H9 (cell line): Measurements from ENCODE around the gene MAPK6. TPM values are rescaled to one million over a fixed set of nuclear protein-coding genes. Genes with fewer than 3 reads are reported as not detected.

Experiments used
- DNase-seq: peaks from one replicate; pipeline ENCODE4 v3.0.0-alpha.2; 2017
- H2AFZ ChIP-seq: one replicate; pipeline ENCODE4 v1.6.1; 2013; ENCODE audit warnings: mild to moderate bottlenecking, low read length, control low read depth, moderate library complexity
- H2AK5ac ChIP-seq: 2 replicates; pipeline ENCODE4 v1.6.1; 2013; ENCODE audit warnings: low read length, control low read depth, mixed read lengths; ENCODE audit not compliant: insufficient read length
- H2BK120ac ChIP-seq: one replicate; pipeline ENCODE4 v1.6.1; 2013; ENCODE audit warnings: low read depth, mild to moderate bottlenecking, low read length, control low read depth, inconsistent platforms; ENCODE audit not compliant: poor library complexity, severe bottlenecking
- H2BK12ac ChIP-seq: 2 replicates; pipeline ENCODE4 v1.6.1; 2013; ENCODE audit warnings: low read length, control low read depth, mixed read lengths, low read depth; ENCODE audit not compliant: insufficient read length
- H2BK15ac ChIP-seq: 2 replicates; pipeline ENCODE4 v1.6.1; 2013; ENCODE audit warnings: low read depth, low read length, control low read depth
- H2BK20ac ChIP-seq: one replicate; pipeline ENCODE4 v1.6.1; 2013; ENCODE audit warnings: low read depth, mild to moderate bottlenecking, low read length, control low read depth, inconsistent platforms; ENCODE audit not compliant: poor library complexity, severe bottlenecking
- H2BK5ac ChIP-seq: 2 replicates; pipeline ENCODE4 v1.6.1; 2013; ENCODE audit warnings: low read length, control low read depth, mixed read lengths; ENCODE audit not compliant: insufficient read length
- H3K14ac ChIP-seq: 2 replicates; pipeline ENCODE4 v1.6.1; 2013; ENCODE audit warnings: low read length, control low read depth; ENCODE audit not compliant: insufficient read depth
- H3K18ac ChIP-seq: 2 replicates; pipeline ENCODE4 v1.6.1; 2013; ENCODE audit warnings: low read depth, mild to moderate bottlenecking, mixed read lengths, low read length, control low read depth; ENCODE audit not compliant: insufficient read length
- H3K23ac ChIP-seq: 2 replicates; pipeline ENCODE4 v1.6.1; 2013; ENCODE audit warnings: low read length, control low read depth, mixed read lengths, low read depth; ENCODE audit not compliant: insufficient read length
- H3K23me2 ChIP-seq: 2 replicates; pipeline ENCODE4 v1.6.1; 2013; ENCODE audit warnings: low read depth, mild to moderate bottlenecking, mixed read lengths, low read length, control low read depth; ENCODE audit not compliant: insufficient read length, poor library complexity, severe bottlenecking
- H3K27ac ChIP-seq: 2 replicates; pipeline ENCODE4 v1.5.1; 2013; ENCODE audit warnings: low read length, control low read depth, mixed read lengths, low read depth; ENCODE audit not compliant: insufficient read length
- H3K27me3 ChIP-seq: 2 replicates; pipeline ENCODE4 v1.6.1; 2013; ENCODE audit warnings: low read length, control low read depth, inconsistent platforms; ENCODE audit not compliant: insufficient read depth
- H3K4ac ChIP-seq: 2 replicates; pipeline ENCODE4 v1.6.1; 2013; ENCODE audit warnings: low read depth, mild to moderate bottlenecking, control low read depth, inconsistent platforms, low read length, moderate library complexity
- H3K4me1 ChIP-seq: 2 replicates; pipeline ENCODE4 v1.6.1; 2013; ENCODE audit warnings: low read length, control low read depth, inconsistent platforms; ENCODE audit not compliant: insufficient read depth
- H3K4me2 ChIP-seq: 2 replicates; pipeline ENCODE4 v1.6.1; 2013; ENCODE audit warnings: low read length, control low read depth, mixed read lengths; ENCODE audit not compliant: insufficient read length, insufficient read depth
- H3K56ac ChIP-seq: 2 replicates; pipeline ENCODE4 v1.6.1; 2013; ENCODE audit warnings: low read depth, mild to moderate bottlenecking, mixed read lengths, low read length, control low read depth; ENCODE audit not compliant: insufficient read length
- H3K79me1 ChIP-seq: 2 replicates; pipeline ENCODE4 v1.6.1; 2013; ENCODE audit warnings: low read depth, mild to moderate bottlenecking, moderate library complexity, low read length, control low read depth, inconsistent platforms; ENCODE audit not compliant: insufficient read depth, poor library complexity, severe bottlenecking
- H3K79me2 ChIP-seq: 2 replicates; pipeline ENCODE4 v1.6.1; 2013; ENCODE audit warnings: low read length, control low read depth, inconsistent platforms; ENCODE audit not compliant: insufficient read depth
- H3K9ac ChIP-seq: 2 replicates; pipeline ENCODE4 v1.6.1; 2013; ENCODE audit warnings: low read length, control low read depth, mixed read lengths; ENCODE audit not compliant: insufficient read length; ENCODE audit errors: extremely low read depth
- H3K9me3 ChIP-seq: one replicate; pipeline ENCODE4 v1.6.1; 2013; ENCODE audit warnings: low read depth, low read length, inconsistent platforms; ENCODE audit not compliant: control insufficient read depth
- H3T11ph ChIP-seq: one replicate; pipeline ENCODE4 v1.6.1; 2013; ENCODE audit warnings: mild to moderate bottlenecking, low read length, control low read depth, inconsistent platforms
- H4K20me1 ChIP-seq: one replicate; pipeline ENCODE4 v1.6.1; 2013; ENCODE audit not compliant: control insufficient read depth, insufficient read length, insufficient read depth
- H4K5ac ChIP-seq: 2 replicates; pipeline ENCODE4 v1.6.1; 2013; ENCODE audit warnings: low read depth, mild to moderate bottlenecking, mixed read lengths, low read length, control low read depth; ENCODE audit not compliant: insufficient read length
- H4K8ac ChIP-seq: replicated peaks from 2 replicates; pipeline ENCODE4 v1.6.1; 2013; ENCODE audit warnings: low read length, control low read depth, mixed read lengths, low read depth; ENCODE audit not compliant: insufficient read length
- H4K91ac ChIP-seq: 2 replicates; pipeline ENCODE4 v1.6.1; 2013; ENCODE audit warnings: low read depth, mild to moderate bottlenecking, moderate library complexity, mixed read lengths, low read length, control low read depth; ENCODE audit not compliant: insufficient read length
- H3K27ac Mint-ChIP-seq, 3 experiments: 2 replicates in 2 of 3; 3 replicates in 1 of 3; pipeline ENCODE4 v1.8.0; 2020 to 2021; ENCODE audit warnings: mixed read lengths in 3 of 3, mild to moderate bottlenecking in 1 of 3, moderate library complexity in 1 of 3
- H3K27me3 Mint-ChIP-seq: 2 replicates; pipeline ENCODE4 v1.8.0; 2021; ENCODE audit warnings: low read depth, mild to moderate bottlenecking, moderate library complexity, mixed read lengths
- H3K36me3 Mint-ChIP-seq, 3 experiments: 2 replicates in 2 of 3; 3 replicates in 1 of 3; pipeline ENCODE4 v1.8.0; 2020 to 2021; ENCODE audit warnings: low read depth in 3 of 3, mixed read lengths in 3 of 3; ENCODE audit not compliant: insufficient read depth in 1 of 3
- H3K4me1 Mint-ChIP-seq, 2 experiments: 2 replicates each; pipeline ENCODE4 v1.8.0; 2020; ENCODE audit warnings: mixed read lengths in 2 of 2
- H3K4me3 Mint-ChIP-seq, 2 experiments: 2 replicates in 1 of 2; 3 replicates in 1 of 2; pipeline ENCODE4 v1.8.0; 2020 to 2021; ENCODE audit warnings: mild to moderate bottlenecking in 2 of 2, mixed read lengths in 2 of 2, moderate library complexity in 1 of 2
- H3K9me3 Mint-ChIP-seq, 2 experiments: 2 replicates in 1 of 2; 3 replicates in 1 of 2; pipeline ENCODE4 v1.8.0; 2020; ENCODE audit warnings: mild to moderate bottlenecking in 2 of 2, mixed read lengths in 2 of 2, moderate library complexity in 1 of 2
- CTCF ChIP-seq: fragments of 200-600 bp; sonication (generic); conservative IDR thresholded peaks from 3 replicates; pipeline ENCODE4 v1.8.0; 2021; ENCODE audit warnings: antibody characterized with exemption, mild to moderate bottlenecking
- WGBS: extraction: QIAGEN DNeasy Blood & Tissue Kit; methylation state at CpG from one replicate; pipeline ENCODE4 v1.1.7; 2013; ENCODE audit warnings: missing lambda C conversion rate, low lambda C conversion rate, mixed read lengths; ENCODE audit not compliant: insufficient read length; ENCODE audit errors: extremely low coverage; 5-methylcytosine and 5-hydroxymethylcytosine counted together
- total RNA-seq: library from RNA; stranded (reverse); gene quantifications from 2 replicates; pipeline ENCODE4 v1.2.1, GENCODE V29; 2021

The MAPK6 gene
- total RNA-seq, 1 experiment from 2014 or later: 88.6 TPM

- Histone ChIP-seq H3K56ac (no peak overlapping the region), H2AK5ac (no peak overlapping the region), H3K79me2 (no peaks in the 10 kb centered on the region), H4K8ac (no peak overlapping the region), H2AFZ (no peak overlapping the region), H4K5ac (no peak overlapping the region), H3K4me1 (no peaks in the 10 kb centered on the region), H3K9me3 (no peaks in the 10 kb centered on the region), H2BK15ac (no peak overlapping the region), H3K4me2 (no peak overlapping the region), H3K27ac (no peak overlapping the region), H3K9ac (no peak overlapping the region), H3T11ph (no peak overlapping the region), H2BK5ac (no peak overlapping the region), H3K27me3 (no peaks in the 10 kb centered on the region), H3K23me2 (no peaks in the 10 kb centered on the region), H3K4ac (no peak overlapping the region), H3K79me1 (no peaks in the 10 kb centered on the region), H2BK20ac (no peak overlapping the region), H2BK12ac (no peak overlapping the region), H3K18ac (no peak overlapping the region), H3K23ac (no peak overlapping the region), H3K14ac (no peak overlapping the region), H4K20me1 (no peaks in the 10 kb centered on the region), H2BK120ac (no peak overlapping the region), H4K91ac (no peak overlapping the region)
- Mint-ChIP-seq H3K9me3 (no peaks in the 10 kb centered on the region), H3K36me3 (no peaks in the 10 kb centered on the region), H3K4me1 (peaks cover 3 to 12% of the 10 kb centered on the region in 2 experiments), H3K27ac (no peak overlapping the region), H3K27me3 (no peaks in the 10 kb centered on the region), H3K4me3 (no peak overlapping the region)
- TF ChIP-seq CTCF: no peak
- WGBS: no CpG with 5 or more reads among the region's 2 CpGs
- no peak for DNase-seq
Observed at GRCh38 chr15:52012210-52012609, 6.8 kb upstream of the MAPK6 start.
